HL-60 (cell line): ENCODE data around the gene NCDN.

Source experiments
- DNase-seq, 2 experiments: peaks; one replicate each; pipeline ENCODE4 v3.0.0-alpha.2; 2010 to 2020; ENCODE audit warnings: low read depth in 1 of 2, low spot score in 1 of 2
- H3K27ac ChIP-seq: fragments of 250-450 bp; sonication (Bioruptor Pico); replicated peaks from 2 replicates; pipeline ENCODE4 v1.5.1; 2020; ENCODE audit warnings: mild to moderate bottlenecking, moderate library complexity
- H3K27me3 ChIP-seq: fragments of 250-450 bp; sonication (Bioruptor Pico); 2 replicates; pipeline ENCODE4 v1.5.1; 2021; ENCODE audit warnings: mild to moderate bottlenecking, moderate library complexity; ENCODE audit not compliant: insufficient read depth, poor library complexity, severe bottlenecking
- H3K4me3 ChIP-seq: replicated peaks from 2 replicates; pipeline ENCODE4 v1.5.1; 2011; ENCODE audit warnings: mild to moderate bottlenecking, control low read depth, low read length; ENCODE audit not compliant: insufficient read depth
- CTCF ChIP-seq: IDR thresholded peaks from one replicate; pipeline ENCODE4 v1.5.1; 2011; ENCODE audit warnings: low read length, control low read depth, inconsistent platforms; ENCODE audit not compliant: insufficient read depth
- GABPA ChIP-seq: IDR thresholded peaks from 2 replicates; pipeline ENCODE4 v1.6.1; 2012; ENCODE audit warnings: low read depth
- POLR2AphosphoS5 ChIP-seq: IDR thresholded peaks from 2 replicates; pipeline ENCODE4 v1.6.1; 2012; ENCODE audit warnings: low read depth
- REST ChIP-seq: IDR thresholded peaks from 2 replicates; pipeline ENCODE4 v1.6.1; 2012; ENCODE audit warnings: low read depth; ENCODE audit not compliant: insufficient replicate concordance
- SPI1 ChIP-seq: IDR thresholded peaks from 2 replicates; pipeline ENCODE4 v1.6.1; 2012; ENCODE audit warnings: low read depth, mild to moderate bottlenecking, borderline replicate concordance

NCDN gene

GRCh38 chr1:35556484-35557117, 998 bp upstream of the NCDN start:
- no peak for DNase-seq
- no peak for TF ChIP-seq GABPA
- no peak for TF ChIP-seq SPI1
- no peak for TF ChIP-seq REST
- H3K27ac ChIP-seq: peak overlapping the region; percentile 94
- no peaks in the 10 kb centered on the region for H3K27me3 ChIP-seq
- H3K4me3 ChIP-seq: peak overlapping the region; percentile 93

- peak; percentile 72 to 89 for DNase-seq
- Histone ChIP-seq H3K27ac (peak within 1 kb of the TSS; percentile 94), H3K4me3 (peak within 1 kb of the TSS; percentile 93), H3K27me3 (no peaks in the 10 kb centered on the region)
- TF ChIP-seq GABPA (peak; percentile 85), REST (peak; percentile 85), POLR2AphosphoS5 (peak; percentile 39), CTCF (no peak), SPI1 (no peak)
Observed at GRCh38 chr1:35557118-35557610, 435 bp upstream of the NCDN start, which contains the start of gene KIAA0319L. KIAA0319L (minus strand) TSS chr1:35557403; CDS start chr1:35554491, 2,912 bp downstream.

GRCh38 chr1:35558374-35559316, 1.0 kb downstream of the NCDN start:
- TF ChIP-seq CTCF: no peak
- no peak for TF ChIP-seq POLR2AphosphoS5
- no peak for TF ChIP-seq SPI1
- no peak for TF ChIP-seq REST
- no peak for TF ChIP-seq GABPA
- DNase-seq: no peak
- Histone ChIP-seq H3K27me3 (no peaks in the 10 kb centered on the region), H3K4me3 (peak overlapping the region; percentile 93), H3K27ac (peak overlapping the region; percentile 94)
